DMS 273 treated with DMSO at 0.1 percent for 48 hours (cell line): ENCODE data around the gene GPR55.
A peak's percentile ranks its signal among the peaks of the same experiment; 100 is the strongest.

Experiments
- DNase-seq: peaks from one replicate; lab custom pipeline; 2025; lab: John Stamatoyannopoulos, UW

The GPR55 gene

GRCh38 chr2:230919240-230919639 is 5.8 kb downstream of the GPR55 start:
- no peak for DNase-seq

GRCh38 chr2:230916218-230916617 is 8.8 kb downstream of the GPR55 start:
- DNase-seq, result no peak

GRCh38 chr2:230915319-230915718 is 9.7 kb downstream of the GPR55 start:
- DNase-seq, result no peak

- DNase-seq, result no peak
Measured at GRCh38 chr2:230914886-230915285, 10.2 kb downstream of the GPR55 start.

- DNase-seq, result peak; percentile 23
Measured at GRCh38 chr2:230913406-230914143, 11.5 kb downstream of the GPR55 start.

GRCh38 chr2:230912724-230913123 is 12.3 kb downstream of the GPR55 start:
- no peak for DNase-seq

GRCh38 chr2:230912046-230912445 is 13.0 kb downstream of the GPR55 start:
- no peak for DNase-seq

GRCh38 chr2:230910546-230911177 is 14.4 kb downstream of the GPR55 start:
- no peak for DNase-seq

- DNase-seq, result no peak
Measured at GRCh38 chr2:230909841-230910545, 15.0 kb downstream of the GPR55 start.

- DNase-seq, result no peak
Measured at GRCh38 chr2:230908595-230909191, 16.3 kb downstream of the GPR55 start.

- DNase-seq, result no peak
Measured at GRCh38 chr2:230908092-230908594, 16.9 kb downstream of the GPR55 start.

- DNase-seq, result no peak
Measured at GRCh38 chr2:230907361-230908091, 17.5 kb downstream of the GPR55 start.

GRCh38 chr2:230906471-230907230 is 18.4 kb downstream of the GPR55 start:
- DNase-seq, result no peak

GRCh38 chr2:230905448-230906421 is 19.3 kb downstream of the GPR55 start:
- no peak for DNase-seq

- no peak for DNase-seq
Measured at GRCh38 chr2:230904856-230905447, 20.1 kb downstream of the GPR55 start.

- DNase-seq, result no peak
Measured at GRCh38 chr2:230903231-230904150, 21.6 kb downstream of the GPR55 start.

GRCh38 chr2:230902180-230902899 is 22.7 kb downstream of the GPR55 start:
- no peak for DNase-seq

- no peak for DNase-seq
Measured at GRCh38 chr2:230901006-230901405, 24.0 kb downstream of the GPR55 start.
